GM12874 (cell line): Measurements from ENCODE around the gene TDRD10.

ENCODE experiments used
- TF ChIP-seq, protein P1 (sequence below): IDR thresholded peaks from 2 replicates; pipeline ENCODE4 v1.5.1; 2011; ENCODE audit warnings: low read depth, mild to moderate bottlenecking, control low read depth, low read length, moderate library complexity; ENCODE audit not compliant: insufficient read depth

TDRD10 gene

DNA sequence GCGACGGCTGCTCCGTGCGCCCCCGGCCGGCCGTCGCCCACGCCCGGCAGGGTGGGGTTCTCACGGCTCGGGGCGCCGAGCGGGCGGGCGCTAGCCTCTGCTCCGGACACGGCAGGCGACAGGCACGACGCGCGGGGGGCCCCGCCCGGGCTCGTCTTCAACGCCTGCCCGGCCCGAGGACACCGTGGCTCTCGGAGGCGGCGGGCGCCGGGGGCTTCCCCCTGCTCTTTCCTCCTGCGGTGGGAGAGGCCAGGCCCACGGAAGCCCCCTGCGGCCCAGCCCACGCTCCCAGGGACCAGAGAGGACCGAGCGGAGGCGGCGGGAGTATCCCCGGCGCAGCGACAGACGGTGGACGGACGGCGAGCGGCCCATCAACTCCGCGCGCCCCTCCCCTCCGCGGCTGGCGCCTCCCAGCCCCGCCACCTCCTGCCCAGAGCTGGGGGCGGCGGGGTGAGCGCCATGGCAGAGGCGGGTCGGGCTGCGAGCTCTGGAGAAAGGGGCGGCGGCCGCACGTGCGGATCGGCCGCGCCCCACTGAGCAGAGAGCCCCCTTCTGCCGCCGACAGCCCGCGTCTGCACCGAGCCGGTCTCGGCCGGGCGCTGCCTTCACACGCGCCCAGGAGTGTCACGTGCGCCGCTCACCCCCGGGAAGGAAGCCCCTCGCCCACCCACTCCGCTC, at the start of gene TDRD10, which contains the start of gene SHE:
Gene TDRD10 (plus strand): TSS at position 154 of the 678 bp plus-strand sequence. CDS start 4,685 bp downstream, outside the sequence.
Gene SHE (minus strand): TSS at position 347 of the 678 bp plus-strand sequence. CDS start 386 bp downstream, outside the sequence.
- TF ChIP-seq, protein P1, sequence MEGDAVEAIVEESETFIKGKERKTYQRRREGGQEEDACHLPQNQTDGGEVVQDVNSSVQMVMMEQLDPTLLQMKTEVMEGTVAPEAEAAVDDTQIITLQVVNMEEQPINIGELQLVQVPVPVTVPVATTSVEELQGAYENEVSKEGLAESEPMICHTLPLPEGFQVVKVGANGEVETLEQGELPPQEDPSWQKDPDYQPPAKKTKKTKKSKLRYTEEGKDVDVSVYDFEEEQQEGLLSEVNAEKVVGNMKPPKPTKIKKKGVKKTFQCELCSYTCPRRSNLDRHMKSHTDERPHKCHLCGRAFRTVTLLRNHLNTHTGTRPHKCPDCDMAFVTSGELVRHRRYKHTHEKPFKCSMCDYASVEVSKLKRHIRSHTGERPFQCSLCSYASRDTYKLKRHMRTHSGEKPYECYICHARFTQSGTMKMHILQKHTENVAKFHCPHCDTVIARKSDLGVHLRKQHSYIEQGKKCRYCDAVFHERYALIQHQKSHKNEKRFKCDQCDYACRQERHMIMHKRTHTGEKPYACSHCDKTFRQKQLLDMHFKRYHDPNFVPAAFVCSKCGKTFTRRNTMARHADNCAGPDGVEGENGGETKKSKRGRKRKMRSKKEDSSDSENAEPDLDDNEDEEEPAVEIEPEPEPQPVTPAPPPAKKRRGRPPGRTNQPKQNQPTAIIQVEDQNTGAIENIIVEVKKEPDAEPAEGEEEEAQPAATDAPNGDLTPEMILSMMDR: no peak

GRCh38 chr1:154453161-154453560, 48.9 kb upstream of the TDRD10 start:
- TF ChIP-seq, protein P1: no peak

- TF ChIP-seq, protein P1: no peak
Observed at GRCh38 chr1:154453574-154454352, 48.3 kb upstream of the TDRD10 start.

GRCh38 chr1:154454386-154455120, 47.5 kb upstream of the TDRD10 start:
- TF ChIP-seq, protein P1: no peak

- TF ChIP-seq, protein P1: no peak
Observed at GRCh38 chr1:154456631-154457030, 45.4 kb upstream of the TDRD10 start.

- TF ChIP-seq, protein P1: no peak
Observed at GRCh38 chr1:154459080-154459479, 42.9 kb upstream of the TDRD10 start.

DNA sequence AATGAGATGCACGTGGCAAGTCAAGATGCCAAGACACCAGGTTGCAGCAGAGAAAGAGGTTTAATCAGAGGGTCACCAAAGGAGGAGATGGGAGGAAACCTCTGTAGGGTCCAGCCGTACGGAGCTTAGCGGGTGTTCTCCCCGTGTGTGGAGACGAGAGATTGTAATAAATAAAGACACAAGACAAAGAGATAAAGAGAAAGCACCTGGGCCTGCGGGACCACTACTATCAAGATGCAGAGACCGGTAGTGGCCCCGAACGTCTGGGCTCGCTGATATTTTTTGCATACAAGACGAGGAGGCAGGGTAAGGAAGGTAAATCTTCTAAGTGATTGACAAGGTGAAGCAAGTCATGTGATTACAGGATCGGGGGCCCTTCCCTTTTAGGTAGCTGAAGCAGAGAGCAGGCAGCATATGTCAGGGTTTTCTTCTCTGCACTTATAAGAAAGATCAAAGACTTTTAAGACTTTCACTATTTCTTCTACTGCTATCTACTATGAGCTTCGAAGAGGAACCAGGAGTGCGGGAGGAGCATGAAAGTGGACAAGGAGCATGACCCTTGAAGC, 41.2 kb upstream of the TDRD10 start:
- TF ChIP-seq, protein P1: no peak
